ENCODE data around the gene SNCAIP.

DNA sequence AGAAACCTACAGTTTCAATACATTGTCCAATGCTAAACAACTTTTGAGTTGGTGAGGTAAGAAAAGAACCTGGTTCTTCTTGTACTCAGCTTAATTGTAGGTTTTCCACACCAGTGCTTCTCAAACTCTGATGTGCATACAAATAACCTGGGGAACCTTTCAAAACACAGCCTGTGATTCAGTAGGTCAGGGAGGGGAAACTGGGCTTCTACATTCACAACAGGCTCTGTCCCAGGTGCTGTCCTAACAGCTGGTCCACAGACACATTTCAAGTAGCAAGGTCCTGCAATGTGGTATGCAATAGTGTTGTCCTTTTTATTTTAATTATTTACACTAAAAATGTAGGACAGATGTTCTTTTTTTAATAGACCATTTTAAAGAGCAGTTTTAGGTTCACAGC lies 47.4 kb upstream of the SNCAIP start:
- TF ChIP-seq, protein P1, sequence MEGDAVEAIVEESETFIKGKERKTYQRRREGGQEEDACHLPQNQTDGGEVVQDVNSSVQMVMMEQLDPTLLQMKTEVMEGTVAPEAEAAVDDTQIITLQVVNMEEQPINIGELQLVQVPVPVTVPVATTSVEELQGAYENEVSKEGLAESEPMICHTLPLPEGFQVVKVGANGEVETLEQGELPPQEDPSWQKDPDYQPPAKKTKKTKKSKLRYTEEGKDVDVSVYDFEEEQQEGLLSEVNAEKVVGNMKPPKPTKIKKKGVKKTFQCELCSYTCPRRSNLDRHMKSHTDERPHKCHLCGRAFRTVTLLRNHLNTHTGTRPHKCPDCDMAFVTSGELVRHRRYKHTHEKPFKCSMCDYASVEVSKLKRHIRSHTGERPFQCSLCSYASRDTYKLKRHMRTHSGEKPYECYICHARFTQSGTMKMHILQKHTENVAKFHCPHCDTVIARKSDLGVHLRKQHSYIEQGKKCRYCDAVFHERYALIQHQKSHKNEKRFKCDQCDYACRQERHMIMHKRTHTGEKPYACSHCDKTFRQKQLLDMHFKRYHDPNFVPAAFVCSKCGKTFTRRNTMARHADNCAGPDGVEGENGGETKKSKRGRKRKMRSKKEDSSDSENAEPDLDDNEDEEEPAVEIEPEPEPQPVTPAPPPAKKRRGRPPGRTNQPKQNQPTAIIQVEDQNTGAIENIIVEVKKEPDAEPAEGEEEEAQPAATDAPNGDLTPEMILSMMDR (conservative IDR thresholded peaks at IDR 0.05; ENCODE audit: low read depth in 2 of 2) = no peak
- no peak for TF ChIP-seq EZH2 (IDR thresholded peaks at IDR 0.05; ENCODE audit: low read depth, unreplicated experiment)
- TF ChIP-seq EZH2phosphoT487 (IDR thresholded peaks at IDR 0.05; ENCODE audit: unreplicated experiment) = no peak
- TF ChIP-seq ZNF331 (CRISPR knock-in tag; IDR thresholded peaks at IDR 0.05; ENCODE audit: low read depth) = no peak
- TF ChIP-seq POLR2AphosphoS5 (IDR thresholded peaks at IDR 0.05; ENCODE audit: low read depth) = no peak
- TF ChIP-seq CREB1 (CRISPR knock-in tag; IDR thresholded peaks at IDR 0.05; ENCODE audit: low read depth) = no peak
- peak; percentile 54 for TF ChIP-seq REST (IDR thresholded peaks at IDR 0.05; ENCODE audit: unreplicated experiment)
- TF ChIP-seq NANOG (IDR thresholded peaks at IDR 0.05; ENCODE audit: borderline replicate concordance) = no peak
- TF ChIP-seq, protein P2, sequence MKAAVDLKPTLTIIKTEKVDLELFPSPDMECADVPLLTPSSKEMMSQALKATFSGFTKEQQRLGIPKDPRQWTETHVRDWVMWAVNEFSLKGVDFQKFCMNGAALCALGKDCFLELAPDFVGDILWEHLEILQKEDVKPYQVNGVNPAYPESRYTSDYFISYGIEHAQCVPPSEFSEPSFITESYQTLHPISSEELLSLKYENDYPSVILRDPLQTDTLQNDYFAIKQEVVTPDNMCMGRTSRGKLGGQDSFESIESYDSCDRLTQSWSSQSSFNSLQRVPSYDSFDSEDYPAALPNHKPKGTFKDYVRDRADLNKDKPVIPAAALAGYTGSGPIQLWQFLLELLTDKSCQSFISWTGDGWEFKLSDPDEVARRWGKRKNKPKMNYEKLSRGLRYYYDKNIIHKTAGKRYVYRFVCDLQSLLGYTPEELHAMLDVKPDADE (IDR thresholded peaks at IDR 0.05) = no peak
- no peak for TF ChIP-seq STAT1 (IDR thresholded peaks at IDR 0.05; ENCODE audit: unreplicated experiment)
- TF ChIP-seq ZNF114 (CRISPR knock-in tag; IDR thresholded peaks at IDR 0.05) = no peak
- TF ChIP-seq JUNB (IDR thresholded peaks at IDR 0.05; ENCODE audit: unreplicated experiment) = no peak
- TF ChIP-seq, protein P3, sequence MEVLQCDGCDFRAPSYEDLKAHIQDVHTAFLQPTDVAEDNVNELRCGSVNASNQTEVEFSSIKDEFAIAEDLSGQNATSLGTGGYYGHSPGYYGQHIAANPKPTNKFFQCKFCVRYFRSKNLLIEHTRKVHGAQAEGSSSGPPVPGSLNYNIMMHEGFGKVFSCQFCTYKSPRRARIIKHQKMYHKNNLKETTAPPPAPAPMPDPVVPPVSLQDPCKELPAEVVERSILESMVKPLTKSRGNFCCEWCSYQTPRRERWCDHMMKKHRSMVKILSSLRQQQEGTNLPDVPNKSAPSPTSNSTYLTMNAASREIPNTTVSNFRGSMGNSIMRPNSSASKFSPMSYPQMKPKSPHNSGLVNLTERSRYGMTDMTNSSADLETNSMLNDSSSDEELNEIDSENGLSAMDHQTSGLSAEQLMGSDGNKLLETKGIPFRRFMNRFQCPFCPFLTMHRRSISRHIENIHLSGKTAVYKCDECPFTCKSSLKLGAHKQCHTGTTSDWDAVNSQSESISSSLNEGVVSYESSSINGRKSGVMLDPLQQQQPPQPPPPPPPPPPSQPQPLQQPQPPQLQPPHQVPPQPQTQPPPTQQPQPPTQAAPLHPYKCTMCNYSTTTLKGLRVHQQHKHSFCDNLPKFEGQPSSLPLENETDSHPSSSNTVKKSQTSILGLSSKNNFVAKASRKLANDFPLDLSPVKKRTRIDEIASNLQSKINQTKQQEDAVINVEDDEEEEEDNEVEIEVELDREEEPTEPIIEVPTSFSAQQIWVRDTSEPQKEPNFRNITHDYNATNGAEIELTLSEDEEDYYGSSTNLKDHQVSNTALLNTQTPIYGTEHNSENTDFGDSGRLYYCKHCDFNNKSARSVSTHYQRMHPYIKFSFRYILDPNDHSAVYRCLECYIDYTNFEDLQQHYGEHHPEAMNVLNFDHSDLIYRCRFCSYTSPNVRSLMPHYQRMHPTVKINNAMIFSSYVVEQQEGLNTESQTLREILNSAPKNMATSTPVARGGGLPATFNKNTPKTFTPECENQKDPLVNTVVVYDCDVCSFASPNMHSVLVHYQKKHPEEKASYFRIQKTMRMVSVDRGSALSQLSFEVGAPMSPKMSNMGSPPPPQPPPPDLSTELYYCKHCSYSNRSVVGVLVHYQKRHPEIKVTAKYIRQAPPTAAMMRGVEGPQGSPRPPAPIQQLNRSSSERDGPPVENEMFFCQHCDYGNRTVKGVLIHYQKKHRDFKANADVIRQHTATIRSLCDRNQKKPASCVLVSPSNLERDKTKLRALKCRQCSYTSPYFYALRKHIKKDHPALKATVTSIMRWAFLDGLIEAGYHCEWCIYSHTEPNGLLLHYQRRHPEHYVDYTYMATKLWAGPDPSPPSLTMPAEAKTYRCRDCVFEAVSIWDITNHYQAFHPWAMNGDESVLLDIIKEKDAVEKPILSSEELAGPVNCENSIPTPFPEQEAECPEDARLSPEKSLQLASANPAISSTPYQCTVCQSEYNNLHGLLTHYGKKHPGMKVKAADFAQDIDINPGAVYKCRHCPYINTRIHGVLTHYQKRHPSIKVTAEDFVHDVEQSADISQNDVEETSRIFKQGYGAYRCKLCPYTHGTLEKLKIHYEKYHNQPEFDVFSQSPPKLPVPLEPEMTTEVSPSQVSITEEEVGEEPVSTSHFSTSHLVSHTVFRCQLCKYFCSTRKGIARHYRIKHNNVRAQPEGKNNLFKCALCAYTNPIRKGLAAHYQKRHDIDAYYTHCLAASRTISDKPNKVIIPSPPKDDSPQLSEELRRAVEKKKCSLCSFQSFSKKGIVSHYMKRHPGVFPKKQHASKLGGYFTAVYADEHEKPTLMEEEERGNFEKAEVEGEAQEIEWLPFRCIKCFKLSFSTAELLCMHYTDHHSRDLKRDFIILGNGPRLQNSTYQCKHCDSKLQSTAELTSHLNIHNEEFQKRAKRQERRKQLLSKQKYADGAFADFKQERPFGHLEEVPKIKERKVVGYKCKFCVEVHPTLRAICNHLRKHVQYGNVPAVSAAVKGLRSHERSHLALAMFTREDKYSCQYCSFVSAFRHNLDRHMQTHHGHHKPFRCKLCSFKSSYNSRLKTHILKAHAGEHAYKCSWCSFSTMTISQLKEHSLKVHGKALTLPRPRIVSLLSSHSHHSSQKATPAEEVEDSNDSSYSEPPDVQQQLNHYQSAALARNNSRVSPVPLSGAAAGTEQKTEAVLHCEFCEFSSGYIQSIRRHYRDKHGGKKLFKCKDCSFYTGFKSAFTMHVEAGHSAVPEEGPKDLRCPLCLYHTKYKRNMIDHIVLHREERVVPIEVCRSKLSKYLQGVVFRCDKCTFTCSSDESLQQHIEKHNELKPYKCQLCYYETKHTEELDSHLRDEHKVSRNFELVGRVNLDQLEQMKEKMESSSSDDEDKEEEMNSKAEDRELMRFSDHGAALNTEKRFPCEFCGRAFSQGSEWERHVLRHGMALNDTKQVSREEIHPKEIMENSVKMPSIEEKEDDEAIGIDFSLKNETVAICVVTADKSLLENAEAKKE (CRISPR knock-in tag; IDR thresholded peaks at IDR 0.05) = no peak

Data from GM23338 (cell line).